GM12892 (cell line): ENCODE measurements around the gene SMCO2.

Source experiments
- POLR2AphosphoS5 ChIP-seq: IDR thresholded peaks from 2 replicates; pipeline ENCODE4 v1.6.1; 2011; ENCODE audit warnings: low read depth, low read length, control low read depth
- TAF1 ChIP-seq: IDR thresholded peaks from 2 replicates; pipeline ENCODE4 v1.6.1; 2011; ENCODE audit warnings: low read depth, mild to moderate bottlenecking, control low read depth, low read length, borderline replicate concordance

DNA sequence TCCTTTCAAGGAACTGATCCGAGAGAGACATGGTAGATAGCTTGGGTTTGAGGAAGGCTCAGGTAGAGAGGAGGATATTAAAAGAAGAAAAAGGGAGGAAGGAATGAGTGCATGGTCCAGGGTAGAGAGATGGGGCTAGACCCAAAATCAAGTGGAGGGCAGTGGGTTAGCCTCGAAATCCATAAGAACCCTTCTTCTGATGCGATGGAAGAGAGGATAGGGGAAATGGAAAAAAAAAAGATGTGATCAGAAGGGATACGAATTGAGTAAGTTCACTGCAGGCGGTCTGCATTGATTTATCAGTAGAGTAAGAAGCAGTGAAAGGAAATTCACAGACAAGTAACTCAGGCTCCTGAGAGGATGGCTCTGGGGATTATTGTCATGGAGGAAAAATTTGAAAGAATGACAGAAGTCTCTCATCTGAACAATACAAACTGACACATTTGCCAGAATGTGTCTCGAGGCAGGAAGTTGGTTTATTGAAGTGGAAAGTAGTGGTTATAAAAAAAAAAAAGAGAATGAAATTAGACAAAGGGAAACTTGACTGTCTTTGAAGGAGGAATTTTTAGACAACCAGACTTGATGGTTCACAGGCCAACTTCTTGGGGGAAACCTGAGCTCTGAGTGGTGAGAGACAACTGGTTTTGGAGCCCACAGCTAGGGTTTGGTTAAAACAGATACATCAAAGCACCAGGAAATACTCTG is 87.7 kb downstream of the SMCO2 start:
- no peak for TF ChIP-seq TAF1
- TF ChIP-seq POLR2AphosphoS5: no peak
